Thoracic aorta endothelial cell (primary cell): Measurements from ENCODE around the gene PCDHB15. TPM values are rescaled to one million over a fixed set of nuclear protein-coding genes. Genes with fewer than 3 reads are reported as not detected.

ENCODE experiments used
- total RNA-seq: library from RNA; depleted of rRNA; stranded (reverse); fragments of >200 nt; gene quantifications from 2 replicates; pipeline ENCODE4 v1.2.3, GENCODE V29; 2012

Gene PCDHB15
- 0.14 and 0.66 TPM in 2 replicates for total RNA-seq

DNA sequence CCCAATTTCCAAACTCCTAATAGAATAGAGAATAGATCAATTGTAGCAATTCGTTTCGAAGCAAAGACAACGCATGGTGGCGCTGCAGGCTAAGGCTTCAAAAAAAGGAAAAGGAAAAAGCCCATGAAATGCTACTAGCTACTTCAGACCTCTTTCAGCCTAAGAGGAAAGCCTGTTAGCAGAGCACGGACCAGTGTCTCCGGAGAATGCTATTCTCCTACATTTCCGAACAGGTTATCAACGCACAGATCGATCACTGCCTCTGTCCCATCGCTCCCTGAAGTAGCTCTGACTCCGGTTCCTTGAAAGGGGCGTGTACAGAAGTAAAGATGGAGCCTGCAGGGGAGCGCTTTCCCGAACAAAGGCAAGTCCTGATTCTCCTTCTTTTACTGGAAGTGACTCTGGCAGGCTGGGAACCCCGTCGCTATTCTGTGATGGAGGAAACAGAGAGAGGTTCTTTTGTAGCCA, at the start of gene PCDHB15:
Gene PCDHB15, plus strand, starts transcription at position 146 of the 468 bp plus-strand sequence. Its CDS starts 184 bp downstream, at position 330.

DNA sequence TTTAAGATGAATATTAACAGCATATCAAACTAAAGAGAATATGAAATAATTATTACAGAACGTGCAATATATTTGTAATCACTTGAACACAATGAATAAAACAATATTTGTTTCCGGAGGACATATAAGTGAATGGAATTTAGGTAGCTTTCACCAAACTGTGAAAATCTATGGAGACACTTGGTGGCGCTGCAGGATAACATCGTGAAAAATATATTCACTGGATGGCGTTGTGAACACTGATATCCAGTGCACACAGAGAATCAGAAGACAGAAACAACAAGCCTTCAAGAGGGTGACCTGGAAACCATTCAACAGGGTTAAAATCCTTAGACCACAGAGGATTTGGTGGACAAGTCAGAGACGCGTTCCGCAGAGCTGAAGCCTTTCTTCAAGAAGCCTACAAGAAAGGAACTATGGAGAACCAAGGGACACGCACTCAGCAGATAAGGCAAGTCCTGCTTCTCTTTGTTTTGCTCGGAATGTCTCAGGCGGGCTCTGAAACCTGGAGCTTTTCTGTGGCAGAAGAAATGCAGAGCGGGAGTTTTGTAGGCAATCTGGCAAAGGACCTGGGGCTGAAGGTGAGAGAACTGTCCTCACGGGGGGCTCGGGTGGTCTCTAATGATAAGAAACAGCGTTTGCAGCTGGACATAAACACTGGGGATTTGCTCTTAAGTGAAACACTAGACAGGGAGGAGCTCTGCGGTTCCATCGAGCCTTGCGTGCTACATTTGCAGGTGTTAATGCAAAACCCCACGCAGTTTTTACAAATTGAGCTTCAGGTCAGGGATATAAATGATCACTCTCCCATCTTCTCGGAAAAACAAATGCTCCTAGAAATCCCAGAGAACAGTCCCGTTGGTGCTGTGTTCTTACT, 45.6 kb upstream of the PCDHB15 start, which contains the start of gene PCDHB11:
Gene PCDHB11, plus strand, starts transcription at position 269 of the 877 bp plus-strand sequence. Its CDS starts 148 bp downstream, at position 417.

GRCh38 chr5:141208478-141208877, 36.7 kb upstream of the PCDHB15 start, which contains the start of gene PCDHB12:
PCDHB12 (plus strand) TSS chr5:141208719; CDS start chr5:141208908, 189 bp downstream.

GRCh38 chr5:141213656-141214339, 31.4 kb upstream of the PCDHB15 start, which contains the start of gene PCDHB13:
PCDHB13 (plus strand) TSS chr5:141213919; CDS start chr5:141214124, 205 bp downstream.

GRCh38 chr5:141223112-141223783, 21.9 kb upstream of the PCDHB15 start, which contains the start of gene PCDHB14:
PCDHB14 (plus strand) TSS chr5:141223343; CDS start chr5:141223506, 163 bp downstream.

Other genes starting within 250 kb of the PCDHB15 start
- gene PCDHB1, start 194.0 kb upstream of the PCDHB15 start, total RNA-seq: not detected in 2 replicates
- 0.66 and 0.72 TPM in 2 replicates for gene PCDHB2, start 150.8 kb upstream of the PCDHB15 start, total RNA-seq
- gene PCDHB3, start 144.9 kb upstream of the PCDHB15 start, total RNA-seq: 0.14 and 0.27 TPM in 2 replicates
- 0.07 and 0.13 TPM in 2 replicates for gene PCDHB4, start 123.6 kb upstream of the PCDHB15 start, total RNA-seq
- gene PCDHB5, start 110.2 kb upstream of the PCDHB15 start, total RNA-seq: 0.40 and 0.43 TPM in 2 replicates
- gene PCDHB6, start 95.3 kb upstream of the PCDHB15 start, total RNA-seq: 0.07 TPM in 1 of 2 replicates, not detected in the other
- 0.22 and 0.40 TPM in 2 replicates for gene PCDHB7, start 72.8 kb upstream of the PCDHB15 start, total RNA-seq
- gene PCDHB8, start 67.6 kb upstream of the PCDHB15 start, total RNA-seq: 0.07 and 0.13 TPM in 2 replicates
- 0.07 and 0.13 TPM in 2 replicates for gene PCDHB16, start 63.0 kb upstream of the PCDHB15 start, total RNA-seq
- 0.13 and 0.14 TPM in 2 replicates for gene PCDHB9, start 58.2 kb upstream of the PCDHB15 start, total RNA-seq
- gene PCDHB10, start 53.0 kb upstream of the PCDHB15 start, total RNA-seq: 0.22 and 0.66 TPM in 2 replicates
- 0.07 and 0.27 TPM in 2 replicates for gene PCDHB11, start 45.8 kb upstream of the PCDHB15 start, total RNA-seq
- 0.07 and 0.27 TPM in 2 replicates for gene PCDHB12, start 36.7 kb upstream of the PCDHB15 start, total RNA-seq
- 0.22 and 0.66 TPM in 2 replicates for gene PCDHB13, start 31.5 kb upstream of the PCDHB15 start, total RNA-seq
- 0.14 and 0.53 TPM in 2 replicates for gene PCDHB14, start 22.1 kb upstream of the PCDHB15 start, total RNA-seq
- 0.27 and 0.50 TPM in 2 replicates for gene SLC25A2, start 58.7 kb downstream of the PCDHB15 start, total RNA-seq
- gene TAF7, start 75.4 kb downstream of the PCDHB15 start, total RNA-seq: 62.1 and 70.6 TPM in 2 replicates
- gene PCDHGA1, start 85.1 kb downstream of the PCDHB15 start, total RNA-seq: 0.22 and 0.40 TPM in 2 replicates
- 1.1 and 1.2 TPM in 2 replicates for gene PCDHGA2, start 93.4 kb downstream of the PCDHB15 start, total RNA-seq
- 0.65 and 0.93 TPM in 2 replicates for gene PCDHGA3, start 98.4 kb downstream of the PCDHB15 start, total RNA-seq
- 0.50 and 0.66 TPM in 2 replicates for gene PCDHGB1, start 104.7 kb downstream of the PCDHB15 start, total RNA-seq
- gene PCDHGA4, start 109.6 kb downstream of the PCDHB15 start, total RNA-seq: 2.2 and 5.2 TPM in 2 replicates
- 1.3 and 2.0 TPM in 2 replicates for gene PCDHGB2, start 114.6 kb downstream of the PCDHB15 start, total RNA-seq
- gene PCDHGA5, start 118.8 kb downstream of the PCDHB15 start, total RNA-seq: 0.72 and 1.1 TPM in 2 replicates
- gene PCDHGB3, start 124.8 kb downstream of the PCDHB15 start, total RNA-seq: 1.4 and 2.9 TPM in 2 replicates
- gene PCDHGA6, start 128.5 kb downstream of the PCDHB15 start, total RNA-seq: 2.1 and 2.9 TPM in 2 replicates
- gene PCDHGA7, start 137.3 kb downstream of the PCDHB15 start, total RNA-seq: 0.65 and 2.0 TPM in 2 replicates
- gene PCDHGB4, start 142.3 kb downstream of the PCDHB15 start, total RNA-seq: 5.6 and 9.7 TPM in 2 replicates
- 0.72 and 1.6 TPM in 2 replicates for gene PCDHGA8, start 147.2 kb downstream of the PCDHB15 start, total RNA-seq
- gene PCDHGB5, start 152.6 kb downstream of the PCDHB15 start, total RNA-seq: 9.1 and 13.4 TPM in 2 replicates
- gene PCDHGA9, start 157.4 kb downstream of the PCDHB15 start, total RNA-seq: 4.3 and 4.6 TPM in 2 replicates
- 2.9 and 3.3 TPM in 2 replicates for gene PCDHGB6, start 162.6 kb downstream of the PCDHB15 start, total RNA-seq
- 4.7 and 5.5 TPM in 2 replicates for gene PCDHGA10, start 167.6 kb downstream of the PCDHB15 start, total RNA-seq
- gene PCDHGB7, start 172.3 kb downstream of the PCDHB15 start, total RNA-seq: 9.4 and 9.8 TPM in 2 replicates
- gene PCDHGA11, start 175.7 kb downstream of the PCDHB15 start, total RNA-seq: 12.5 and 13.6 TPM in 2 replicates
- gene PCDHGA12, start 185.1 kb downstream of the PCDHB15 start, total RNA-seq: 10.8 and 12.6 TPM in 2 replicates
- gene PCDHGC3, start 230.6 kb downstream of the PCDHB15 start, total RNA-seq: 13.3 and 19.6 TPM in 2 replicates
- 1.3 and 1.9 TPM in 2 replicates for gene PCDHGC4, start 239.6 kb downstream of the PCDHB15 start, total RNA-seq
- 1.1 and 1.3 TPM in 2 replicates for gene PCDHGC5, start 243.7 kb downstream of the PCDHB15 start, total RNA-seq